Ishikawa (cell line): ENCODE results near the gene PHF21A.

ENCODE experiments used
- CEBPB ChIP-seq: IDR thresholded peaks from 2 replicates; pipeline ENCODE4 v1.6.1; 2012
- CREB1 ChIP-seq: IDR thresholded peaks from 2 replicates; pipeline ENCODE4 v1.6.1; 2012; ENCODE audit warnings: low read depth
- EGR1 ChIP-seq: IDR thresholded peaks from 2 replicates; pipeline ENCODE4 v1.6.1; 2012
- EP300 ChIP-seq: IDR thresholded peaks from 2 replicates; pipeline ENCODE4 v1.6.1; 2012; ENCODE audit warnings: borderline replicate concordance
- FOXM1 ChIP-seq: IDR thresholded peaks from 2 replicates; pipeline ENCODE4 v1.6.1; 2012; ENCODE audit warnings: low read depth, borderline replicate concordance
- NFIC ChIP-seq: IDR thresholded peaks from 2 replicates; pipeline ENCODE4 v1.6.1; 2012
- RAD21 ChIP-seq: IDR thresholded peaks from 2 replicates; pipeline ENCODE4 v1.6.1; 2012; ENCODE audit warnings: low read depth
- TAF1 ChIP-seq: IDR thresholded peaks from 2 replicates; pipeline ENCODE4 v1.6.1; 2012; ENCODE audit warnings: low read depth, mild to moderate bottlenecking
- TCF12 ChIP-seq: IDR thresholded peaks from 2 replicates; pipeline ENCODE4 v1.6.1; 2012; ENCODE audit warnings: low read depth
- TEAD4 ChIP-seq: IDR thresholded peaks from 2 replicates; pipeline ENCODE4 v1.6.1; 2012
- YY1 ChIP-seq: IDR thresholded peaks from 2 replicates; pipeline ENCODE4 v1.6.1; 2012; ENCODE audit warnings: low read depth
- ZBTB7A ChIP-seq: IDR thresholded peaks from 2 replicates; pipeline ENCODE4 v1.6.1; 2012; ENCODE audit warnings: low read depth
- TF ChIP-seq, protein P1 (sequence below): IDR thresholded peaks from 2 replicates; pipeline ENCODE4 v1.6.1; 2012
- TF ChIP-seq, protein P2 (sequence below): IDR thresholded peaks from 2 replicates; pipeline ENCODE4 v1.6.1; 2012
- TF ChIP-seq, protein P3 (sequence below): IDR thresholded peaks from 2 replicates; pipeline ENCODE4 v1.6.1; 2012; ENCODE audit warnings: low read depth, mild to moderate bottlenecking

PHF21A gene

DNA sequence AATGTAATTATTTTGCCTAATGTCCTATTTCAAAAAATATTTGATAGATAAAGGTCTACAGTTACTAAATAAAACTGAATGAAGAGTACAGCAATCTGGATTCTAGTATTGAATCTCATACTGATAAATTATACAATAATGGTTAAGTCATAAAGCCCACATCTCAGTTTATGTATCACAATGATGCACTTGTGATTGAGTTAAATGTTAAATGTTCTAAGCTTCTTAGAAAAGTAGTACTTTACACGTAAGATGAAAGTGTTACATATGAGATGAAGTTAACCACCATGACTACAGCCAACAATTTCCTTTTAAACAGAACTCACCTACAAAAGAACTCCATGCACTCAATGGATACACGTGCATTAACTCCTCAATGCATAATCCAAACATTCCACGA lies 51.7 kb downstream of the PHF21A start:
- TF ChIP-seq TAF1 (no peak), EGR1 (no peak), CEBPB (no peak), YY1 (no peak), TCF12 (no peak), ZBTB7A (no peak), RAD21 (no peak), NFIC (no peak), TEAD4 (no peak), EP300 (no peak), CREB1 (no peak), FOXM1 (no peak)
- TF ChIP-seq, protein P1, sequence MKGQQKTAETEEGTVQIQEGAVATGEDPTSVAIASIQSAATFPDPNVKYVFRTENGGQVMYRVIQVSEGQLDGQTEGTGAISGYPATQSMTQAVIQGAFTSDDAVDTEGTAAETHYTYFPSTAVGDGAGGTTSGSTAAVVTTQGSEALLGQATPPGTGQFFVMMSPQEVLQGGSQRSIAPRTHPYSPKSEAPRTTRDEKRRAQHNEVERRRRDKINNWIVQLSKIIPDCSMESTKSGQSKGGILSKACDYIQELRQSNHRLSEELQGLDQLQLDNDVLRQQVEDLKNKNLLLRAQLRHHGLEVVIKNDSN: no peak
- TF ChIP-seq, protein P2, sequence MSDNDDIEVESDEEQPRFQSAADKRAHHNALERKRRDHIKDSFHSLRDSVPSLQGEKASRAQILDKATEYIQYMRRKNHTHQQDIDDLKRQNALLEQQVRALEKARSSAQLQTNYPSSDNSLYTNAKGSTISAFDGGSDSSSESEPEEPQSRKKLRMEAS: no peak
- TF ChIP-seq, protein P3, sequence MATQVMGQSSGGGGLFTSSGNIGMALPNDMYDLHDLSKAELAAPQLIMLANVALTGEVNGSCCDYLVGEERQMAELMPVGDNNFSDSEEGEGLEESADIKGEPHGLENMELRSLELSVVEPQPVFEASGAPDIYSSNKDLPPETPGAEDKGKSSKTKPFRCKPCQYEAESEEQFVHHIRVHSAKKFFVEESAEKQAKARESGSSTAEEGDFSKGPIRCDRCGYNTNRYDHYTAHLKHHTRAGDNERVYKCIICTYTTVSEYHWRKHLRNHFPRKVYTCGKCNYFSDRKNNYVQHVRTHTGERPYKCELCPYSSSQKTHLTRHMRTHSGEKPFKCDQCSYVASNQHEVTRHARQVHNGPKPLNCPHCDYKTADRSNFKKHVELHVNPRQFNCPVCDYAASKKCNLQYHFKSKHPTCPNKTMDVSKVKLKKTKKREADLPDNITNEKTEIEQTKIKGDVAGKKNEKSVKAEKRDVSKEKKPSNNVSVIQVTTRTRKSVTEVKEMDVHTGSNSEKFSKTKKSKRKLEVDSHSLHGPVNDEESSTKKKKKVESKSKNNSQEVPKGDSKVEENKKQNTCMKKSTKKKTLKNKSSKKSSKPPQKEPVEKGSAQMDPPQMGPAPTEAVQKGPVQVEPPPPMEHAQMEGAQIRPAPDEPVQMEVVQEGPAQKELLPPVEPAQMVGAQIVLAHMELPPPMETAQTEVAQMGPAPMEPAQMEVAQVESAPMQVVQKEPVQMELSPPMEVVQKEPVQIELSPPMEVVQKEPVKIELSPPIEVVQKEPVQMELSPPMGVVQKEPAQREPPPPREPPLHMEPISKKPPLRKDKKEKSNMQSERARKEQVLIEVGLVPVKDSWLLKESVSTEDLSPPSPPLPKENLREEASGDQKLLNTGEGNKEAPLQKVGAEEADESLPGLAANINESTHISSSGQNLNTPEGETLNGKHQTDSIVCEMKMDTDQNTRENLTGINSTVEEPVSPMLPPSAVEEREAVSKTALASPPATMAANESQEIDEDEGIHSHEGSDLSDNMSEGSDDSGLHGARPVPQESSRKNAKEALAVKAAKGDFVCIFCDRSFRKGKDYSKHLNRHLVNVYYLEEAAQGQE: no peak

DNA sequence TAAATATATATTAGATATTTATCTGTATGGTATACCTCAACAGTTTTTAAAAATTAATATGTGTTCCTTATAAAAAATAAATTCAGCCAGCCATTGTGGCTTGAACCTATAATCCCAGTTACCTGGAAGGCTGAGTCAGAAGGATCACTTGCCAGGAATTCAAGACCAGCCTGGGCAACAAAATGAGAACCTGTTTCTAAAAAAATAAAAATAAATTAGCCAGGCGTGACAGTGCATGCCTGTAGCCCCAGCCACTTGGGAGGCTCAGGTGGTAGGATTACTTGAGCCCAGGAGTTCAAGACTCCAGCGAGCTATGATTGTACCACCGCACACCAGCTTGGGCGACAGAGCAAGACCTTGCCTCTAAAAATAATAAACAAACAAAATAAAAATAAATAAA lies 54.9 kb downstream of the PHF21A start:
- peak; percentile 37; the same call in 1 of the 2 replicates for TF ChIP-seq TEAD4
- peak; percentile 37; the same call in 1 of the 2 replicates for TF ChIP-seq EP300
- TF ChIP-seq TCF12: peak; percentile 51; the same call in 1 of the 2 replicates
- TF ChIP-seq YY1: no peak
- TF ChIP-seq, protein P2: no peak
- TF ChIP-seq NFIC: peak; percentile 66

DNA sequence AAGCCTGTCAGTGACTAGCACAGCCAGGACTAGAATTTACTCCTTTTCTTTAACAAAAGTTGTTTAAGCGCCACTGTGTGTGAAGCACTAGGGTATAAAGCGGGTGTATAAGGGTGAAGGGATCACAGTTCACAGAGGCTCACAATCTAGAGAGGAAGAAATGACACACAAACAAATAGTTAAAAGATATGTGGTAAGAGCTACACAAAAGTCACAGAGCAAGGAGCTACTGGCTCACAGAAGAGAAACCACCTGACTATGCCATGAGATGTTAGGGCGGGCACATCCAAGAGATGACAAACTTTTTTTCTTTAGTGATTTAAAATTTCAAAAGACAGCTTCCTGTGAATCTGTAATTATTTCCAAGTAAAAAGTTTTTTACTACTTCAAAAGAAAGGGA lies 55.6 kb downstream of the PHF21A start:
- TF ChIP-seq EGR1: no peak
- no peak for TF ChIP-seq TEAD4
- TF ChIP-seq FOXM1: no peak
- TF ChIP-seq, protein P3: no peak
- TF ChIP-seq EP300: no peak
- TF ChIP-seq, protein P2: no peak
- no peak for TF ChIP-seq TCF12
- no peak for TF ChIP-seq TAF1
- TF ChIP-seq, protein P1: no peak
- no peak for TF ChIP-seq NFIC
- TF ChIP-seq CREB1: no peak
- TF ChIP-seq YY1: no peak
- no peak for TF ChIP-seq CEBPB
- no peak for TF ChIP-seq RAD21
- TF ChIP-seq ZBTB7A: no peak

DNA sequence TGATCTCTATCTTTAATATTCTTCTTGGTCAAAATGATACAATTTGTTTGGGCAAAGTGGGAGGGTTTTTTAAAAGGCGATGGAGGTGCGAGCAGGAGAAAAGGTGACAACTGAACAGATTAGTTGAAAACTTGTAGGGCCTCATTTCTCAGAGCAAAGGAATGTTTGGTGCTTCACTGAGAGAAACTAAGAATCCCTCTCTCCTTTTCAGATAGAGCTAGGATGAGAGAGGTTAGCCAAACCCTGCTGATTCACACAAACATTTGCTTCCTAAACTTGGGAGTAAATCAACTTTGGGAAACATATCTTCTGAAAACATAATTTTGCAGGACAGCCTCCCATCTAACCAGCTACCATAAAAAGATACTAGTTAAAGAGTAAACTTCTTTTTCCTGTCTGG lies 57.0 kb downstream of the PHF21A start:
- TF ChIP-seq EP300 (no peak), NFIC (no peak), TAF1 (no peak), CREB1 (no peak), YY1 (no peak)
- TF ChIP-seq, protein P1: no peak
- TF ChIP-seq, protein P3: no peak
